Large intestine (tissue), 3 donors: ENCODE measurements around the gene USB1. TPM values are rescaled to one million over a fixed set of nuclear protein-coding genes. Genes with fewer than 3 reads are reported as not detected.

Experiments
- DNase-seq, 2 donors: peaks; one replicate each; pipeline versions ENCODE4 v3.0.0 to v3.0.0-alpha.2; 2013
- H3K27ac ChIP-seq: one replicate; pipeline ENCODE4 v1.5.1; 2013; ENCODE audit warnings: low read length
- H3K27me3 ChIP-seq: 2 replicates; pipeline ENCODE4 v1.6.1; 2013; ENCODE audit warnings: low read length; ENCODE audit not compliant: control insufficient read depth, insufficient read depth
- H3K36me3 ChIP-seq: 2 replicates; pipeline ENCODE4 v1.6.1; 2013; ENCODE audit warnings: low read length; ENCODE audit not compliant: control insufficient read depth, insufficient read depth
- H3K4me1 ChIP-seq: one replicate; pipeline ENCODE4 v1.6.1; 2013; ENCODE audit warnings: low read length; ENCODE audit not compliant: control insufficient read depth, insufficient read depth
- H3K4me3 ChIP-seq: one replicate; pipeline ENCODE4 v1.5.1; 2013; ENCODE audit warnings: low read length
- H3K9me3 ChIP-seq: one replicate; pipeline ENCODE4 v1.6.1; 2013; ENCODE audit warnings: mild to moderate bottlenecking, low read depth, low read length, moderate library complexity; ENCODE audit not compliant: control insufficient read depth
- WGBS: methylation state at CpG from one replicate; pipeline ENCODE4 v1.1.5; 2013; ENCODE audit warnings: low lambda C conversion rate; ENCODE audit not compliant: insufficient coverage; 5-methylcytosine and 5-hydroxymethylcytosine counted together
- polyA plus RNA-seq: library from polyadenylated mRNA; unstranded; fragments of 120-200 nt; gene quantifications from one replicate; pipeline ENCODE4 v1.2.1, GENCODE V29; 2013

Gene USB1
- polyA plus RNA-seq, 1 donor = 26.5 TPM

- no peaks in the 10 kb centered on the region for H3K9me3 ChIP-seq
- H3K4me1 ChIP-seq = peaks cover 3% of the 10 kb centered on the region
- no peak overlapping the region for H3K27ac ChIP-seq
- H3K4me3 ChIP-seq = no peak overlapping the region
- peaks cover 83% of the 10 kb centered on the region for H3K36me3 ChIP-seq
- no CpG with 5 or more reads among the region's 22 CpGs for WGBS
- no peak for DNase-seq
- H3K27me3 ChIP-seq = no peaks in the 10 kb centered on the region
Observed at GRCh38 chr16:58042001-58042885, 41.0 kb downstream of the USB1 start.

DNA sequence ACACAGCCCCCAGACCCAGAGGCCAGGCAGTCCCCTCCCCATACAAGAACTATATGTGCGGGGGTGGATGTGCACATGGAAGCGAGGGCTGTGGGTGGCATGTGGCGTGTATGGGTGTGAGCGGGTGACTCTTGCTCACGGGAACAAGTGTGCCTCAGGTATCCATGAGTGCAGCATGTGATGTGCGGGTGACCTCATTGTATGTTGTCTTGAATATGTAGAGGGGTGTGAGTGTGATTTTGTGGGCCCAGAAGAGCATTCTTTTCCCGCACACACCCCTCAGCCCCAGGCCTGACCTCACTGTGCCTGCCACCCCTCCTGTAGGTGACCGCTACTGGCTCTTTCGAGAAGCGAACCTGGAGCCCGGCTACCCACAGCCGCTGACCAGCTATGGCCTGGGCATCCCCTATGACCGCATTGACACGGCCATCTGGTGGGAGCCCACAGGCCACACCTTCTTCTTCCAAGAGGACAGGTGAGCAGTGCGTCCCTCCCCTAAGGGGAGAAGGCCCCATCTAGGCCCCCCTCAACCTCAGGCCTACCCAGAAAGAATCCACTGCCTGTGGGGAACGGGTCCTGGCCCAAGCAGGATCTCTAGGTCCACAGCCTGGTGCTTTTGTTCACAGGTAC, 41.8 kb downstream of the USB1 start:
- DNase-seq = no peak
- H3K36me3 ChIP-seq = peaks cover 76% of the 10 kb centered on the region
- H3K27ac ChIP-seq = no peak overlapping the region
- H3K4me1 ChIP-seq = peaks cover 3% of the 10 kb centered on the region
- H3K4me3 ChIP-seq = no peak overlapping the region
- H3K9me3 ChIP-seq = no peaks in the 10 kb centered on the region
- WGBS = 100% methylated on average over 1 of the region's 16 CpGs
- no peaks in the 10 kb centered on the region for H3K27me3 ChIP-seq

GRCh38 chr16:58043571-58044155, 42.5 kb downstream of the USB1 start:
- WGBS = no CpG with 5 or more reads among the region's 7 CpGs
- DNase-seq = no peak
- Histone ChIP-seq H3K36me3 (peaks cover 69% of the 10 kb centered on the region), H3K27ac (no peak overlapping the region), H3K9me3 (no peaks in the 10 kb centered on the region), H3K4me3 (no peak overlapping the region), H3K4me1 (peaks cover 3% of the 10 kb centered on the region), H3K27me3 (no peaks in the 10 kb centered on the region)

DNA sequence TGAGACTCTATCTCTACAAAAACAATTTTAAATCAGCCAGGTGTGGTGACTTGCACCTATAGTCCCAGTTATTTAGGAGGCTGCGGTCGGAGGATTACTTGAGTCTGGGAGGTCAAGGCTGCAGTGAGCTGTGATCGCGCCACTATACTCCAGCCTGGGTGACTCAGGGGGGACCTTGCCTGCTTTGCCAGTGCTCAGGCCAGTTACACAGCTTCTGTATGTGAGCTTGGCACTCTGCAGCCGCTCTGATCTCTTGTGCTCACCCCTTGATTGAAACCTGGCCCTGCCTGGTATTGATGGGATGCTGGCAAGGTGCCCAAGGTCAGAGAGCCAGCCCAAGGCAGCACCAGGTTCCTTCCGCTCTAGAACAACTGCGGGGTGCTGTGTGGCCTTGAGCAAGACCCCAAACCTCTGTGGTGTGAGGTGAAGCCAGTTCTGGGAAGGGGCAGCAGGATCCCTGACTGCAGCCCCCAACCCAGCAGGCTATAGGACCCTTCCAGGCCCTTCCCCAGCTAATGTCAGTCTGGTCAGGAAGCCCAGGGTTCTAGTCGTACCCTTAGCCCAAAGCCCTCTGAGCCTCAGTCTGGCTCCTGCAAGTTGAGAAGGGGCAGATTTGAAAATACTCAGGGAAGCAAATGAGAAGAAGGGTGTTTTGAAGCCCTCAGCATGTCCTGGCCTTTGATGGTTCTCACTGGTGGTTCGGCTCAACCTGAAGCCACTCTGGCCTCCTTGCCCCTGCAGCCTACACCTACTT, 43.2 kb downstream of the USB1 start:
- Histone ChIP-seq H3K27ac (no peak overlapping the region), H3K27me3 (no peaks in the 10 kb centered on the region), H3K9me3 (no peaks in the 10 kb centered on the region), H3K4me3 (no peak overlapping the region), H3K36me3 (peaks cover 63% of the 10 kb centered on the region), H3K4me1 (peaks cover 3% of the 10 kb centered on the region)
- no peak for DNase-seq
- no CpG with 5 or more reads among the region's 9 CpGs for WGBS

- Histone ChIP-seq H3K27ac (no peak overlapping the region), H3K36me3 (peaks cover 56% of the 10 kb centered on the region), H3K27me3 (no peaks in the 10 kb centered on the region), H3K9me3 (no peaks in the 10 kb centered on the region), H3K4me1 (peaks cover 3% of the 10 kb centered on the region), H3K4me3 (no peak overlapping the region)
- no CpG with 5 or more reads among the region's 31 CpGs for WGBS
- DNase-seq = no peak
Observed at GRCh38 chr16:58045096-58045495, 43.9 kb downstream of the USB1 start.

DNA sequence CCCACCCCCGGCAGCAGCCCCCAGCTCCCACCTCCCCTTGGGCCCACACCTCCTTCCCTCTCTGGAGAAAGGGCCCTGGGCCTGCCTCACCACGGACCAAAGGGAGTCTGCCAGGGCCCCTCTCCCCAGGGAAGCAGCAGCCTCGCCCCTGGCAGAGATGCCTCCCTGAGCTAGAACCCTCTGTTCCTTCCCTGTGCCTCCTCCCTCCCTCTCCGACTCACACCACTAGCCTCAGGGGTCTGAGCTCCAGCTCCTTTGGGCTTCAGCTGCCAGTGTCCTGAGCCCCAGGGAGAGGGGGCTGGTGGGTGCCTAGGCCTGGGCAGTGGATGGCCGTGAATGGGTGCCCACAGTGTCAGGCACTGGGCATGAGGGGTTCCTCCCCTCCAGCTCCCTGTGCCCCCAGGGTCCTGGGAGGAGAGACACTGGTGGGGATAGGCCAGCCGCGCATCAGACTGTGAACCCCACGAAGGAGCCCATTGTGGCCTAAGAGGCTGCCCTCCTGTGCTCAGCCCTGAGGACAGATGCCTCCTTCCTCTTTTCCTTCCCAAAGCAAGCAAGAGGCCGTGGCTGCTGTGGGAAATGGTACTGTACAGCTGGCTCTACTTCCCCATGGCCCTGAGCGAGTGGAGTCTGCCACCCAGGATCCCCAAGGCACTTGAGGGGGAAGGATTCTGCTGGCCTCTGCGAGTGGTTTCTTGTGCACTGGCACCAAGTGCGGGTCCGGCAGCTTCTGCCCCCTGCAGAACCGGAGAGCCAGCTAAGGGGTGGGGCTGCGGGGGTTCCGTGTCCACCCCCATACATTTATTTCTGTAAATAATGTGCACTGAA, 45.1 kb downstream of the USB1 start:
- no peaks in the 10 kb centered on the region for H3K27me3 ChIP-seq
- H3K4me3 ChIP-seq = no peak overlapping the region
- no peak for DNase-seq
- no peaks in the 10 kb centered on the region for H3K9me3 ChIP-seq
- H3K4me1 ChIP-seq = peaks cover 3% of the 10 kb centered on the region
- no CpG with 5 or more reads among the region's 16 CpGs for WGBS
- H3K36me3 ChIP-seq = peaks cover 45% of the 10 kb centered on the region
- H3K27ac ChIP-seq = no peak overlapping the region

GRCh38 chr16:58046936-58047335, 45.7 kb downstream of the USB1 start:
- Histone ChIP-seq H3K4me1 (peaks cover 3% of the 10 kb centered on the region), H3K4me3 (no peak overlapping the region), H3K36me3 (peaks cover 38% of the 10 kb centered on the region), H3K27ac (no peak overlapping the region), H3K27me3 (no peaks in the 10 kb centered on the region), H3K9me3 (no peaks in the 10 kb centered on the region)
- no peak for DNase-seq
- WGBS = no CpG with 5 or more reads among the region's 6 CpGs

- 71% methylated on average over 2 of the region's 19 CpGs for WGBS
- no peak overlapping the region for H3K4me3 ChIP-seq
- peaks cover 30% of the 10 kb centered on the region for H3K36me3 ChIP-seq
- H3K4me1 ChIP-seq = peaks cover 3% of the 10 kb centered on the region
- H3K9me3 ChIP-seq = no peaks in the 10 kb centered on the region
- no peak overlapping the region for H3K27ac ChIP-seq
- H3K27me3 ChIP-seq = no peaks in the 10 kb centered on the region
- DNase-seq = no peak
Observed at GRCh38 chr16:58047557-58048348, 46.5 kb downstream of the USB1 start.

- peaks cover 21% of the 10 kb centered on the region for H3K36me3 ChIP-seq
- H3K4me3 ChIP-seq = no peak overlapping the region
- DNase-seq = no peak
- peaks cover 3% of the 10 kb centered on the region for H3K4me1 ChIP-seq
- WGBS = no CpG with 5 or more reads among the region's 13 CpGs
- H3K27ac ChIP-seq = no peak overlapping the region
- H3K9me3 ChIP-seq = no peaks in the 10 kb centered on the region
- H3K27me3 ChIP-seq = no peaks in the 10 kb centered on the region
Observed at GRCh38 chr16:58048494-58049231, 47.5 kb downstream of the USB1 start.
